ENCODE results near the gene RCVRN.
A peak's percentile ranks its signal among the peaks of the same experiment; 100 is the strongest.

Gene RCVRN

DNA sequence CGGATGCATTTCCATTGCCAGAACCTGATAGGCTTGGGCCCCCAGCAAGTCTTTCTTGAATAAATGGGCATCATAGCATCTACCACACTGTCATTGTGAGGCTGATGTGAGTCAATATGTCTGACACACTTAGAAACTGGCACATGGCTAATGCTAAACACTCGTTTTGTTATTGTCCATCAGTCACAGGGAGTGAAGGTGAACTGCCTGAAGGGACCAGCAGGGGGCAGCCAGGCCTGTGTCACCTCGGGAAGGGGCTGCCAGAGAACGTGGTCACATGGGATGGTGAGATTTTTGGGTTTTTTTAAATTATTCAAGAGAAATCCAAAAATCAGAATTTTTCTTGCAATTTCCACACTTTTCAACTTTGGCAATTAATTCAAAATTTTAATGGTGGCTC is 831 bp upstream of the RCVRN start:
- TF ChIP-seq, protein P1, sequence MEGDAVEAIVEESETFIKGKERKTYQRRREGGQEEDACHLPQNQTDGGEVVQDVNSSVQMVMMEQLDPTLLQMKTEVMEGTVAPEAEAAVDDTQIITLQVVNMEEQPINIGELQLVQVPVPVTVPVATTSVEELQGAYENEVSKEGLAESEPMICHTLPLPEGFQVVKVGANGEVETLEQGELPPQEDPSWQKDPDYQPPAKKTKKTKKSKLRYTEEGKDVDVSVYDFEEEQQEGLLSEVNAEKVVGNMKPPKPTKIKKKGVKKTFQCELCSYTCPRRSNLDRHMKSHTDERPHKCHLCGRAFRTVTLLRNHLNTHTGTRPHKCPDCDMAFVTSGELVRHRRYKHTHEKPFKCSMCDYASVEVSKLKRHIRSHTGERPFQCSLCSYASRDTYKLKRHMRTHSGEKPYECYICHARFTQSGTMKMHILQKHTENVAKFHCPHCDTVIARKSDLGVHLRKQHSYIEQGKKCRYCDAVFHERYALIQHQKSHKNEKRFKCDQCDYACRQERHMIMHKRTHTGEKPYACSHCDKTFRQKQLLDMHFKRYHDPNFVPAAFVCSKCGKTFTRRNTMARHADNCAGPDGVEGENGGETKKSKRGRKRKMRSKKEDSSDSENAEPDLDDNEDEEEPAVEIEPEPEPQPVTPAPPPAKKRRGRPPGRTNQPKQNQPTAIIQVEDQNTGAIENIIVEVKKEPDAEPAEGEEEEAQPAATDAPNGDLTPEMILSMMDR (conservative IDR thresholded peaks at IDR 0.05; ENCODE audit: low read depth): no peak
- H3K27ac ChIP-seq: no peak overlapping the region
- DNase-seq (ENCODE audit: low spot score): peak; percentile 26
- ChIA-PET POLR2A (ENCODE audit: low non-redundant PET) (no interaction called here), CTCF (interaction anchor here (0.6 to 0.7 kb wide), 2 partner anchors 19 to 208 kb away, joined by 3 read pairs; no protein-coding TSS in a partner anchor)

DNA sequence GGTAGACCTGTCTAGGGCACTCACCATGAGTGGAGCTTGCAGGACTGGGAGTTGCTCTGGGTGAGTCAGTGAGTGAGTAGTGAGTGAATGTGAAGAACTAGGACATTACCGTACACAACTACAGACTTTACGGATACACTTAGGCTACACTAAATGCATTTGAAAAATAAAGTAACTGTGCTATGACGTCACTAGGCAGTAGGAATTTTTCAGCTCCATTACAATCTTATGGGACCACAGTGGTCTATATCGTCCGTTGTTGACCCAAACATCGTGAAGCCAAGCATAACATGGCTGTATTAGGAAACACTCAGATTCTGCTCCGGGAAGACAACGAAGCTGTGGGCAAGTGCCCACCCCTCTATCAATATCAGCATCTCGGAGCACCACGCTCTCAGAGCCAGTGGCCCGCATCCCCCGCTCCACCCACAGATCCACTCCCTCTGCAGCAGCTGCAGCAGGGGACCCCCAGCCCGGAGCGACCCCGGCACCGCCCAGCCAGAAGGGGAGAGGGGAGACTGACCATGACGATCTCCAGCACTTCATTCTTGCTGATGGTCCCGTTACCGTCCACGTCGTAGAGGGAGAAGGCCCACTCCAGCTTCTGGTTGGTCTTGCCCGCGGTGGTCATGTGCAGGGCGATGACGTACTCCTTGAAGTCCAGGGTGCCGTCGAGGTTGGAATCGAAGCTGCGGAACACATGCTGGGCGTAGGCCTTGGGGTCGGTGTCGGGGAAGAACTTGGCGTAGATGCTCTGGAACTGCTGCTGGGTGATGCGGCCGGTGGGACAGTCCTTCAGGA is 594 bp downstream of the RCVRN start:
- H3K27ac ChIP-seq: no peak overlapping the region
- POLR2A ChIA-PET (ENCODE audit: low non-redundant PET): no interaction called here
- TF ChIP-seq, protein P1 (conservative IDR thresholded peaks at IDR 0.05; ENCODE audit: low read depth): no peak
- no peak for DNase-seq (ENCODE audit: low spot score)
- CTCF ChIA-PET: no interaction called here

DNA sequence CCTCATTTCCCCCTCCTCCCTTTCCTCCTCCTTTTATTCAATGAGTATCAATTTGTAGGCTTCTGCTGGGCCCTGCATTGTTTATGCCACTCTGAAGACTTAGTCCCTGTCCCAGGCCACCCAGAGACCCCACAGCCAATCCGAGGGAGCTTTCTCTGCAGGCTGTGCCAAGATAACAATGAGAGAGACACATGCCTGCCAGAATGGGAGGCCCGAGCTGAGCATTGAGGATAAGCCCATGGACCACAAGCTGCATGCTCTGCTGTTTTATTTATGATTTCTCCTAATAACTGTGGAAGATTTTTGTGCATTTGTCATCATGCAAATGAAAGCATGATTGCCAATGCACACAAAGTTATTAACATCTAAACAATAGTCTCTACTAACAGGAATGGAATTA is 3.0 kb downstream of the RCVRN start:
- ChIA-PET CTCF (interaction anchor here (0.6 kb wide), 1 partner anchor 425 kb away, joined by 3 read pairs; no protein-coding TSS in a partner anchor), POLR2A (ENCODE audit: low non-redundant PET) (no interaction called here)
- TF ChIP-seq, protein P1 (conservative IDR thresholded peaks at IDR 0.05; ENCODE audit: low read depth): no peak
- H3K27ac ChIP-seq: no peak overlapping the region
- DNase-seq (ENCODE audit: low spot score): no peak

DNA sequence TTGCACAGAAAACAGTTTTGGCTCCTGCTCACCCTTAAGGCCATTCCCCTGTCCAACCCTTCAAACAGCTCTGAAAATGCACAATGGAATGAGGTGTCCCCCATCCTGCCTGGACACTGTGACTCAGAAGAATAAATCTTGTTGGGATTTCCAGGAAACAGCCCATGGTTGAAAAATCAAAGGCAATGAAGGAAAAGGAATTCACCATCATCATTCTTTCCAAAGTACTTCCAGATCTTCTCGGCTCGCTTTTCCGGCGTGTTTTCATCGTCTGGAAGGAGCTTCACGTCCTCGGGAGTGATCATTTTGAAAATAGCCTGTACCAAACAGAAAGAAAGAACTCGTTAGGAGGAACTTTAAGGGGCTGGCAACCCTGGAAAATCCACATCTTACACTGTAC is 4.3 kb downstream of the RCVRN start:
- ChIA-PET POLR2A (ENCODE audit: low non-redundant PET) (no interaction called here), CTCF (interaction anchor here (0.6 to 0.8 kb wide), 2 partner anchors 13 to 323 kb away, joined by 3 to 4 read pairs; no protein-coding TSS in a partner anchor)
- no peak overlapping the region for H3K27ac ChIP-seq
- DNase-seq (ENCODE audit: low spot score): peak; percentile 28
- TF ChIP-seq, protein P1 (conservative IDR thresholded peaks at IDR 0.05; ENCODE audit: low read depth): no peak

DNA sequence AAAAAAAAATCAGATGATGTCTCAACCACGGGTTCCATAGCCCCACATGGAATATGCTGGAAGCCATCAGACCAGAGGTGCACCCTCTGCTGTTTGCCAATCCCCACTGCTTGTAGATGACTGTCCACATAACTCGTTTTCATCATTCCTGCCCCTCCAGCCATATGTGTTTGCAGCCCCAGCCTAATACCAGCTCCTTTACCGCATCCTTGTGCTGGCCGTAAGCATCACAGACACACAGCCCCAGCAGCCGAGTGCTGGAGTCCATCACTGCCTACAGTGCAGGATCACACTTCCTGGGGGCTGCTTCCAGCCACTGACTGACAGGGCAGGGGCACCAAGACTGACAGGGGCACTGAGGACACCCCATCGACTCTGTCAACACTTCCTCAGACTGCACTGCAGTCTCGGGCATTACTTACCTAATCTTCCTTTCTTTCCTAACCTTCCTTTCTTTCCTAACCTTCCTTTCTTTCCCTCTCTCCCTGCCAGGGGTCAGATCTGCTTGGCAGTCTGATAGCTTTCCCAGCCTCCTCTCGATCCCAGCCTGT is 5.0 kb downstream of the RCVRN start:
- DNase-seq (ENCODE audit: low spot score): no peak
- H3K27ac ChIP-seq: no peak overlapping the region
- ChIA-PET POLR2A (ENCODE audit: low non-redundant PET) (no interaction called here), CTCF (interaction anchor here (0.6 to 0.8 kb wide), 3 partner anchors 14 to 323 kb away, joined by 3 to 4 read pairs (median 4); no protein-coding TSS in a partner anchor)
- TF ChIP-seq, protein P1 (conservative IDR thresholded peaks at IDR 0.05; ENCODE audit: low read depth): no peak

DNA sequence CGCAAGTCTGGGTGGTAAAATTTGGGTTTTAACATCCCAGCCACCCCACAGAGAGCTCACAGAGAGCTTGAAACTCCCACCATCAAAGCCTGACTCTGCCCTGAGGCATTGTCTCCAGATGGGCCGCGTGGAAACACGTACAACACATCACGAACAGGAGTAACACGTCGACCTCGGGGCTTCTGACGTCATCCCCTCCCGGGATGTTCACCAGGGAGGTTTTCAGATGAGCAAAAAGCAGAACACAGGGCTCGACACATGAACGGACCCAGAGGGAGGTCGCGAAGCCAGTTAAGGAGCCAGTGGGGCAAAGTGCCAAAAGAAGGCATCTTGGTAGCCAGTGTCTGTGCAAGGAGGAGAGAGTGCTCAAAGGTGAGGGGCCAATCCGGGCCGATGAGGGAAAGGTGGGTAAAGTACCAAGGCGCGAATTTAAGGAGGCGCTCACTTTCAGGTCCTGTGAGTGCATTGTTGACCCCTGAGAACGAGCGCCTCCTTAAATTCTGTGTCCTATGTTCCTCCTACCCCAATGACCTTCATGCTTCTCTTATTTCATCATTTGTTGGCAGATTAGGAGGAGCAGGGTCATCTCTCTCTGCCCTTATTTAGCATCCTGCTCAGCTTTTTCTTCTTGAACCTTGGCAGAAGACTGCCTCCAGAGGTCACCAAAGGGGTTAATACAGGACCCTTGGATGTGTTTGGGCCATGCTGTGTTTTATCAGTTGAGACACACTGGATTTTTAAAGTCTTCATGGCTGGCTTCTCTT is 5.6 kb downstream of the RCVRN start:
- ChIA-PET CTCF (interaction anchor here (0.6 kb wide), 1 partner anchor 200 kb away, joined by 4 read pairs; no protein-coding TSS in a partner anchor), POLR2A (ENCODE audit: low non-redundant PET) (no interaction called here)
- TF ChIP-seq, protein P1 (conservative IDR thresholded peaks at IDR 0.05; ENCODE audit: low read depth): no peak
- DNase-seq (ENCODE audit: low spot score): no peak
- H3K27ac ChIP-seq: no peak overlapping the region

Measured in RWPE1 (cell line).